Tibial nerve (tissue), 3 donors: ENCODE results near the gene PIEZO1.

Experiments used
- CTCF ChIP-seq, 5 experiments: fragments of 200-600 bp in 3 of 5; fragments of 450-650 bp in 2 of 5; sonication (generic) in 3 of 5; IDR thresholded peaks; one replicate each; pipeline ENCODE4 v1.5.1; 2016 to 2019; ENCODE audit warnings: antibody characterized with exemption in 5 of 5, mild to moderate bottlenecking in 3 of 5, moderate library complexity in 2 of 5
- POLR2A ChIP-seq, 2 donors: fragments of 450-650 bp; IDR thresholded peaks; one replicate each; pipeline ENCODE4 v1.6.1; 2017; ENCODE audit warnings: antibody characterized with exemption in 2 of 2, mild to moderate bottlenecking in 2 of 2, moderate library complexity in 2 of 2

- TF ChIP-seq CTCF (IDR thresholded peaks at IDR 0.05) (no peak), POLR2A (IDR thresholded peaks at IDR 0.05) (no peak)
Measured at GRCh38 chr16:88726981-88727380, 58.0 kb downstream of the PIEZO1 start.
